NCI-H146 (cell line): ENCODE results near the gene SERPINA3.

Experiments
- DNase-seq: peaks from one replicate; lab custom pipeline; 2025; lab: John Stamatoyannopoulos, UW

Gene SERPINA3

GRCh38 chr14:94613720-94614644 is 1.8 kb downstream of the SERPINA3 start:
- no peak for DNase-seq

GRCh38 chr14:94614802-94615201 is 2.6 kb downstream of the SERPINA3 start:
- DNase-seq: no peak

GRCh38 chr14:94615254-94615653 is 3.1 kb downstream of the SERPINA3 start:
- DNase-seq: no peak

GRCh38 chr14:94615823-94616570 is 3.8 kb downstream of the SERPINA3 start:
- no peak for DNase-seq

GRCh38 chr14:94617366-94617941 is 5.3 kb downstream of the SERPINA3 start:
- DNase-seq: no peak

DNA sequence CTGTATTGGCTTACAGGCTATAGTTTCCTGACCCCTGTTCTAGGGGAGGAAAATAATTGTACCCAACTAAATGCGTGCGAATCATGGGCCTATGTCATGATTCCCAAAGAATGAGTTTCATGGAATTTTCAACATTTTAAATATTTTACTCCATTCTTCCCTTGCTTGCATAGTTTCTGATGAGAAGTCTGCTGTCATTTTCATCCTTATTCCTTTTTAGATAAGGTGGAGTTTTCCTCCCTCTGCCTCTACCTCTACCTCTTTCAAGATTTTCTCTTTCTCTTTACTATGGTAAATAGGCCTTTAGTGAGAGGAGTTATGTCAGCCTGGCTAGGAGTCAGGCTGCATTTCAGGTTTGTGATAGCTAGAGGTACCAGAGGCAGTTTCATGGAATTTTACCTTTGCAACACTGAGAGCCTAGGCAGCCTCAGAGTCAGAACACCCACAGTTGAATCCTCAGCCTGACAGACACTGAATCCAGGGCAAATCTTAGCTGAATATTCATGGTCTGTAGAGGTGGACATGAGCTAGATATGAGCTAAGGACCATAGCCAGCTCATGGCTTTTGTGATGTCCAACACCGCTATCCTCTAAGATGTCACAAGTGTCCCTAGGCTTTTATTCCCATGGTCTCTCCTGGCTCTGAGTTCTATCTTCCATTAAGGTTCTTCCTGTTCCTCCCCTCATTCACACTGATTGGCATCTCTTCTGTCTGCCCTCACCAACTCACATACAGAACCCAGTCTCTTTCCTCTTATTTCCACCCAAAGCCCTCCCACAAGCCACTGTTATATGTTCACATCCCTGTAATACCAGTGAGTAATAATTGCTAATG is 6.0 kb downstream of the SERPINA3 start:
- DNase-seq: no peak

GRCh38 chr14:94619297-94619696 is 7.1 kb downstream of the SERPINA3 start:
- DNase-seq: no peak

- no peak for DNase-seq
Measured at GRCh38 chr14:94620597-94620996, 8.4 kb downstream of the SERPINA3 start.

GRCh38 chr14:94621358-94622134 is 9.4 kb downstream of the SERPINA3 start:
- no peak for DNase-seq

DNA sequence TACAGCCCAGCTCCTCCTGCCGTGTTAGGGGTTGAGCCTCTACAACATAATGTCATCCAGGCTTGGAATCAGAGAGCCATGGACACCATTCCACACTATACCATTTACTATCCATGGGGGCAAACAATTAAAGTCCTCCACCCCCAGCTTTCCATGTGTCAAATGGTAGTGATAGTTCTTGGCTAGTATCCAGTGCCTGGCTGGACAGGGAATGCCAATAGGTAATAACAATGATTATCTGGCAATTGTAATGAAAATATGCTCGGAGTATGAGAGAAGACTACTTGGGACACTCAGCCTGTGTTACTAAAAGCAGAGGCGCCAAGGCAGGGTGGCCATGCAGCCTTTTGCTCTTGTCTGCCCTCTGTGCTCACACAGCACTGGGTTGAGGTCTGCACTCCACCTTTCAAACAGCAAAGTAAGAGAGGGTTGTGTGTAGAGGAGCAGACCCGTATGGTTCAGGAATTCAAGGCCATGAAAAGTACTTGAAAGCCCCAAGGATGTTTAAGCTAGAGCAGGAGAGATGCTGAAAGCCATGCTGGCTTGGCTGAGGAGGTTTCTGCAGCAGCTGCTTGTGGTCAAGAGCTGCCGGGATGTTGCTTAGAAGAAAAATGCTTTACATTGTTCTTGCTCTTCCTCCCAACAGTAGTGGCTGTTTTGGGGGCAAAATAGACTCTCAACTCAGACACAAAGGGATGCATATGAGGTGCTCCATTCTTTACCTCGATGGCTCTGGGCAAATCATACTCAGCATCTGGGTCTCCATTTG is 10.6 kb downstream of the SERPINA3 start:
- DNase-seq: no peak

DNA sequence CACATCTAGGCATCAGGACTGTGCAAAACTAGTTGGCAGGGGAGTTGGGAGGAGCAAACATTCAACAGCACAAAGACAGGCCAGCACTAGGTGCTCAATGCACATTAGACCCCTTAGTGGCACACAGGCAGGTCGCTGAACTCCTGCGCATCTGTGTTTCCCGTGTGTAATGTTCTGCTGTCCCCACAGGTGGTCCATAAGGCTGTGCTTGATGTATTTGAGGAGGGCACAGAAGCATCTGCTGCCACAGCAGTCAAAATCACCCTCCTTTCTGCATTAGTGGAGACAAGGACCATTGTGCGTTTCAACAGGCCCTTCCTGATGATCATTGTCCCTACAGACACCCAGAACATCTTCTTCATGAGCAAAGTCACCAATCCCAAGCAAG is 11.2 kb downstream of the SERPINA3 start:
- DNase-seq: no peak

DNA sequence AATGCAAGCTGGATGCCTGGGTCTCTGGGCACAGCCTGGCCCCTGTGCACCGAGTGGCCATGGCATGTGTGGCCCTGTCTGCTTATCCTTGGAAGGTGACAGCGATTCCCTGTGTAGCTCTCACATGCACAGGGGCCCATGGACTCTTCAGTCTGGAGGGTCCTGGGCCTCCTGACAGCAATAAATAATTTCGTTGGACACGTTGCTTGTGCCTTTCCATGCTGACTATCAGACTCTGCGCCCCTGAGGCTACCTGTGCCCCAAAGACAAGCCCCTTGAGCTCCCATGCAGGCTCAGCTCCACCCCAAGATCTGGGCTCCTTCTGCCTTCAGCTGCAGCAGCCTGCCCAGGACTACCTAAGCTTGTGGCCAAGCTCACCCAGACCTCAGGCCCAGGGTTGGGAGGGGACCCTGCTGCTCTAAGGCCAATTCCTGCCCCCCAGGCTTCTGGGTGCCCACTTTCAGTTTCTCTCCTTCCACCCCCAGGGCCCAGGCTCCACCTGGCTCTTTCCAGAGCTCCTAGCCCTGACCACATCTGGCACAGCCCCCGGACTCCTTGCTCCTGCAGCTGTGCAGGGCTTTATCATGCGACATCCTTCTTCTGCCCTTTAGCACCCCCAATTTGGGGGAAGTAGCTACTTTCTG is 11.8 kb downstream of the SERPINA3 start:
- no peak for DNase-seq

- no peak for DNase-seq
Measured at GRCh38 chr14:94624537-94625352, 12.6 kb downstream of the SERPINA3 start.

DNA sequence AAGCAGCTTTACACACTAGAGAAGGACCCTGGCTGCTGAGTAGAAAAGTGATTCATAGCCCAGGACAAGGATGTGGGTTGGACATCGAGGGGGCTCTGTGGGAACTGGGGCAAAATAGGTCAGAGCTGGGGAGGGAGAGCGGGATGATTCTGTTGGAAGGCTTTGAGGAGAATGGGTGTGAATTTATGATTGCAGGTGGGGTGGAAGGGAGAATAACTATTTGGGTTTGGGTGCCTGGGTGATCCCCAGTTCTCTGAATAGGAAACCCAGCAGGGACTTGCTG is 13.1 kb downstream of the SERPINA3 start:
- DNase-seq: no peak

GRCh38 chr14:94628578-94628977 is 16.4 kb downstream of the SERPINA3 start:
- no peak for DNase-seq

DNA sequence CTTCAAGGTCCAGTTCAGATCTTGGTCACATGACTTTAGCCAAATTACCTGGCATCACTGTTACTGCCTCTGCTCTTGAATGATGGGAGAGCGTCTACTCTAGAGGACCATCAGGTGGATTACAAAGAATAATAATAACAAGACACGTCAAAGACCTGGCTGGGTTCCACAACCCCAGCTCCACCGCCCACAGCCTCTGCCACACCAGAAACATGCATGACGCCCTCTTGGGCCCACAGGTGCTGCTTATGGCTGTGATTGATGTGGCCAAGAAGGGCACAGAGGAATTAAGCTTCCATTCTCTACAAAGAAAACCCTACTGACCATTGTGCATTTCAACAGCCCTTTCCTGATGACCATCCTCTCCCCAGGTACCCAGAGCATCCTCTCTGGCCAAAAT is 18.2 kb downstream of the SERPINA3 start:
- no peak for DNase-seq

DNA sequence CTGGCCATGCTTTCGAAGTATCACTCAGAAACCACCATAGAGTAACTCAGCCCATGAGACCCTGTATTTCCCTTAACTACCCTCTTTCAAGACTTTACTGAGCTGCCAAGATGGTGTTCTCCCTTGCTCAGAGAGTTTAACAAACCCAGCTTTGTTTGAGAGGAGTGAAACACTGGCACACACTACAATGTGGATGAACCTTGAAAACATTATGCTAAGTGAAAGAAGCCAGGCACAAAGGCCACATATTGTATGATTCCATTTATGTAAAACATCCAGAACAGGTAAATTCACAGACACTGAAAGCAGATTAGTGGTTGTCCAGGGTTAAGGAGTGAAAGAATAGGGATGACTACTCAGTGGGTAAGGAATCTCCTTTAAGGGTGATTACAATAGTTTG is 18.9 kb downstream of the SERPINA3 start:
- DNase-seq: no peak

DNA sequence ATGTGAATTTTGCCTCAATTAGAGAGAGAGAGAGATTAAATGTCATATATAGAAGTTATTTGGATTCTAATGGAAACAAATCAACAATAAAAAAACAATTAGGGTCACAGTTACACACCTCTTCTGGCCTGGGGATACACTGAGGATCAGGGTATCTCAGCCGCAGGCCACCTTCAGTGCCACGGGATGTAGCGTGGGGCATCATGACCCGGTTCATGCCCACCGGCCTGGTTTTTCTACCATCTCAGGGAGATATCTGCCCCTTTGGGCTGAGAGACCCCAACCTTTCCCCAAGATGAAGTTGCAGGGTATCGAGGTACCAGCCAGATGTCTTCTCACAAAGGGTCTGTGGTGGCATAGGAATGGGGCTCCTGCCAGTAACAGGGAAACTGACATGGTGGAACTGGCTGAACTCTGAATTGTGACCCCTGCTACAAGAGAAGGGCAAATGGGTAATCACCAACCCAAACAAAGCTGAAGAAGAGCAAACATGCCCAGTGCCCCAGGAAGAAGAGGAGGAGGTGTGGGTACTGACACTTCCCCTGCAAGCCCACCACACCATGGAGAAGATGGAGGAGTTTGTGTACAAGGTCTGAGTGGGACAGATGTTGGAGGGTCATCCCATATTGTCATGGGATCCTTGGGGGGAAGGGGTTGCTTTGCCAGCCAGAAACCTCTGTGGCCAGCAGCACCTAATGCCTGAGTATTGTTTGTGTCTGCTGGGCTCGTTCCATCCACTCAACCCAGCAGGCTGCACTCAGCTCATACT is 19.5 kb downstream of the SERPINA3 start:
- DNase-seq: no peak

DNA sequence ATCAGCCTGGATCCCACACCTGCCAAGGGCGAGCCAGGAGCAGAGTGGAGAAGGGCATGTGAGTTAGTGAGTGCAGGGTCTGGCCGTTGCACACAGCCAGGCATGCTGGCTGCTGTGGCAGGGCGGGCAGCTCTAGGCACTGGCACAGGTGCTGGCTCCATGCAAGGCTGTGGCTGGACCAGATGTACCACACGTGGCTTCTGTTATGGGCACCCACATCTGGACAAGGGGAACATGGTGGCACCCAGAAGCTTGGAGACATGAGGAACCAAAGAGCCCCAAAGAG is 20.1 kb downstream of the SERPINA3 start:
- DNase-seq: no peak
